GM23248 (cell line): Measurements from ENCODE around the gene SLC13A3.

Experiments
- EZH2 ChIP-seq: fragments of 200-600 bp; sonication (generic); IDR thresholded peaks from 2 replicates; pipeline ENCODE4 v1.6.1; 2018; ENCODE audit warnings: antibody characterized with exemption, mild to moderate bottlenecking; ENCODE audit not compliant: insufficient read depth, poor library complexity, severe bottlenecking
- EZH2phosphoT487 ChIP-seq: fragments of 200-600 bp; sonication (generic); IDR thresholded peaks from 2 replicates; pipeline ENCODE4 v1.6.1; 2018; ENCODE audit warnings: antibody characterized with exemption, moderate library complexity, mild to moderate bottlenecking, low read depth; ENCODE audit not compliant: insufficient read depth

DNA sequence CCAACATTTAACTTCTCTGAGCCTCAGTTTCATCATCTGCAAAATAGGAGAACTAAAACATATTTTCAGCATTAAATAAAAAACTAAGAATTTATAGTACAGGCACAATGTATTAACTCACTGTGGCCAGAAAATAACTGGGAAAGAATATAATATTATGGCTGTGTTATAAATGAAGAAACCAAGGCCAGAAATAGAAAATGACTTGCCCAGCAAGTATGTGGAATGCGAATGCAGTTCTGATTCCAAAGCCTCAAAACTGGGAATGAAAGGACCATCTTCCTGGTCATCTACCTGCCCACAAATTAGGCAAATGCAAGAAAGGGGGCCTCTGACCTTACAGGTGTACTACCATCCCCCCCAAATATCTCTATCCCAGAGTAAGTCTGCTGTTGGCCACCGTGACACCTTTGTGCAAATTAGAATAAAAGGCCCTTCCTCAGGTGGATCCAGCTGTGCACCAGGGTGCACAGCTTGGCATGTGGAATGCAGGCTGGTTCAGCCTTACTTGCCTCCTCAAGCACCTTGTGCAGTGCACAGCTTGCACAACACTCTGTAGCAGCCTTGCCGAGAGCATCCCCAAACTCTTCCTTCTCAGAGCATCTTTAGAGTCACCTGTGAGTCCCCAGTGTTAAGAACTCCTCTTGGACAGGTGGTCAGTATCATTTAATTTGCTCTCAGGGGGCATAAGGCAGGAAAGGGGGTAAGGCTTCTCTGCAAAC, 4.4 kb downstream of the SLC13A3 start:
- no peak for TF ChIP-seq EZH2phosphoT487
- no peak for TF ChIP-seq EZH2
